ENCODE results near the gene ANKRD13A. TPM values are rescaled to one million over a fixed set of nuclear protein-coding genes. Genes with fewer than 3 reads are reported as not detected.

Gene ANKRD13A
- total RNA-seq, result 16.6 TPM

GRCh38 chr12:109998904-109999648 lies at the start of gene ANKRD13A:
Gene ANKRD13A, plus strand, starts transcription at chr12:109999430. Its CDS starts 259 bp downstream, at chr12:109999689.
- ATAC-seq, result peak; percentile 88
- peak; percentile 92 for DNase-seq (ENCODE audit: low spot score)

- DNase-seq (ENCODE audit: low spot score) (no peak), ATAC-seq (no peak)
These were observed 48.6 kb upstream of the ANKRD13A start for GRCh38 chr12:109950625-109951024.

GRCh38 chr12:109951136-109951535 lies 48.1 kb upstream of the ANKRD13A start:
- no peak for ATAC-seq
- DNase-seq (ENCODE audit: low spot score), result no peak

GRCh38 chr12:109951751-109952150 lies 47.5 kb upstream of the ANKRD13A start:
- ATAC-seq, result no peak
- DNase-seq (ENCODE audit: low spot score), result no peak

GRCh38 chr12:109952160-109952858 lies 46.9 kb upstream of the ANKRD13A start:
- ATAC-seq (no peak), DNase-seq (ENCODE audit: low spot score) (no peak)

- ATAC-seq, result peak; percentile 70
- peak; percentile 76 for DNase-seq (ENCODE audit: low spot score)
These were observed 46.4 kb upstream of the ANKRD13A start for GRCh38 chr12:109952873-109953272.

GRCh38 chr12:109953656-109954055 lies 45.6 kb upstream of the ANKRD13A start:
- no peak for DNase-seq (ENCODE audit: low spot score)
- no peak for ATAC-seq

GRCh38 chr12:109958374-109958773 lies 40.9 kb upstream of the ANKRD13A start:
- DNase-seq (ENCODE audit: low spot score) (no peak), ATAC-seq (no peak)

GRCh38 chr12:109959411-109960093 lies 39.7 kb upstream of the ANKRD13A start:
- ATAC-seq, result peak; percentile 95
- DNase-seq (ENCODE audit: low spot score), result peak; percentile 78

GRCh38 chr12:109961201-109961600 lies 38.0 kb upstream of the ANKRD13A start:
- ATAC-seq, result peak; percentile 23

GRCh38 chr12:109961612-109962011 lies 37.6 kb upstream of the ANKRD13A start:
- no peak for DNase-seq (ENCODE audit: low spot score)
- ATAC-seq, result no peak

More at GRCh38 chr12:109961201-109961600, 38.0 kb upstream of the ANKRD13A start:
- DNase-seq (ENCODE audit: low spot score), result no peak

GRCh38 chr12:109962398-109962797 lies 36.8 kb upstream of the ANKRD13A start:
- ATAC-seq (no peak), DNase-seq (ENCODE audit: low spot score) (no peak)

- ATAC-seq (no peak), DNase-seq (ENCODE audit: low spot score) (no peak)
These were observed 35.9 kb upstream of the ANKRD13A start for GRCh38 chr12:109963330-109963729.

- DNase-seq (ENCODE audit: low spot score), result no peak
- no peak for ATAC-seq
These were observed 35.3 kb upstream of the ANKRD13A start for GRCh38 chr12:109963743-109964429.

- no peak for DNase-seq (ENCODE audit: low spot score)
- ATAC-seq, result no peak
These were observed 32.7 kb upstream of the ANKRD13A start for GRCh38 chr12:109966546-109966945.

- DNase-seq (ENCODE audit: low spot score) (peak; percentile 65), ATAC-seq (peak; percentile 90)
These were observed 31.7 kb upstream of the ANKRD13A start for GRCh38 chr12:109967383-109968031.

- peak; percentile 67 for ATAC-seq
These were observed 31.2 kb upstream of the ANKRD13A start for GRCh38 chr12:109968032-109968420.

GRCh38 chr12:109968801-109969200 lies 30.4 kb upstream of the ANKRD13A start:
- no peak for DNase-seq (ENCODE audit: low spot score)
- no peak for ATAC-seq

More at GRCh38 chr12:109968032-109968420, 31.2 kb upstream of the ANKRD13A start:
- no peak for DNase-seq (ENCODE audit: low spot score)

GRCh38 chr12:109972821-109973220 lies 26.4 kb upstream of the ANKRD13A start:
- DNase-seq (ENCODE audit: low spot score) (no peak), ATAC-seq (no peak)

- ATAC-seq (no peak), DNase-seq (ENCODE audit: low spot score) (no peak)
These were observed 17.9 kb upstream of the ANKRD13A start for GRCh38 chr12:109981311-109981710.

Measured in left lobe of liver (tissue), 2 donors.